NB4 (cell line): Measurements from ENCODE around the gene FN1.

ENCODE experiments used
- DNase-seq: peaks from one replicate; pipeline ENCODE4 v3.0.0; 2010; ENCODE audit warnings: low read depth
- H3K4me3 ChIP-seq: one replicate; pipeline ENCODE4 v1.5.1; 2011; ENCODE audit warnings: mild to moderate bottlenecking, low read depth, low read length, moderate library complexity
- CTCF ChIP-seq: IDR thresholded peaks from one replicate; pipeline ENCODE4 v1.5.1; 2012; ENCODE audit warnings: low read depth, low read length
- MAX ChIP-seq: IDR thresholded peaks from 2 replicates; pipeline ENCODE4 v1.6.1; 2011; ENCODE audit warnings: low read depth, low read length
- MYC ChIP-seq: IDR thresholded peaks from 2 replicates; pipeline ENCODE4 v1.6.1; 2011; ENCODE audit warnings: low read depth, low read length
- POLR2A ChIP-seq: IDR thresholded peaks from 2 replicates; pipeline ENCODE4 v1.6.1; 2011; ENCODE audit warnings: mild to moderate bottlenecking; ENCODE audit not compliant: insufficient read length; ENCODE audit errors: extremely low read depth

The FN1 gene

GRCh38 chr2:215439404-215439803 is 3.5 kb upstream of the FN1 start:
- DNase-seq = no peak
- no peak overlapping the region for H3K4me3 ChIP-seq
- TF ChIP-seq MAX (no peak), POLR2A (no peak), MYC (no peak), CTCF (no peak)

- DNase-seq = no peak
- TF ChIP-seq POLR2A (no peak), MAX (no peak), MYC (no peak), CTCF (no peak)
- H3K4me3 ChIP-seq = no peak overlapping the region
Observed at GRCh38 chr2:215437614-215438013, 1.7 kb upstream of the FN1 start.

GRCh38 chr2:215436705-215437565 is 1.1 kb upstream of the FN1 start:
- DNase-seq = no peak
- no peak for TF ChIP-seq POLR2A
- no peak for TF ChIP-seq MAX
- TF ChIP-seq MYC = no peak
- no peak for TF ChIP-seq CTCF
- peak overlapping the region; percentile 43 for H3K4me3 ChIP-seq

- peak; percentile 43 for DNase-seq
- H3K4me3 ChIP-seq = no peak overlapping the region
- no peak for TF ChIP-seq MYC
- no peak for TF ChIP-seq CTCF
- TF ChIP-seq MAX = no peak
- no peak for TF ChIP-seq POLR2A
Observed at GRCh38 chr2:215435280-215435869, 493 bp downstream of the FN1 start.

- H3K4me3 ChIP-seq = no peak overlapping the region
- DNase-seq = no peak
- TF ChIP-seq CTCF = no peak
- no peak for TF ChIP-seq MYC
- no peak for TF ChIP-seq MAX
Observed at GRCh38 chr2:215434447-215435279, 1.2 kb downstream of the FN1 start.
